ENCODE results near the gene CANX. TPM values are rescaled to one million over a fixed set of nuclear protein-coding genes. Genes with fewer than 3 reads are reported as not detected.

The CANX gene
- total and polyA plus RNA-seq, 2 of the 13 experiments (the other 11 are each of a cell fraction or from before 2014, with no cell fraction given), result 477 to 680 TPM

DNA sequence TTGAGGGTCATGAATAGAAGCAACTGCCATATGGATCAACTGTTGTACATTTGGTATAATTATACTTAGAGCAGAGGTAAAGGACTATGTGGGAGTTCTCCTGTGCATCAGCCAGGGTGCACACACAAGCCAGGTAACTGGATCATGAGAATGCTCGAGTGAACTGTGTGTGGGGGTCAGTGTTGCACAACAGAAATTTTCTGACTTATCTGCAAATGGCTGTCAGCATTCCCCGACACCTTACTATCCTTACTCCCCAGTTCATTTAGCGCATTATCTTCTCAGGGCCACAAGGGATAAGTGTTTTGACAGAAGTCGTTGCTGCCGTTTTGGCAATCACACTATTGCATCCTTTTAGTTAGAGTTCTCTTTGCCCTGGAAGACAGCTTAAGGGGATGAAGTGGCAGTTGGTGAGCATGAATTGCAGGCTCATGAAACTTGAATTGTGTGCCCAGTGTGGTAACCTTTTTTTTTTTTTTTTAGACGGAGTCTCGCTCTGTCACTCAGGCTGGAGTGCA is 1.7 kb downstream of the CANX start (continued):
- no peak for TF ChIP-seq ZBTB3 (CRISPR knock-in tag; IDR thresholded peaks at IDR 0.05; ENCODE audit: borderline replicate concordance, low read depth)
- no peak for TF ChIP-seq STAT5B (CRISPR knock-in tag; IDR thresholded peaks at IDR 0.05)
- TF ChIP-seq SETDB1 (CRISPR knock-in tag; IDR thresholded peaks at IDR 0.05; ENCODE audit: borderline replicate concordance), result no peak
- TF ChIP-seq MEIS2 (CRISPR knock-in tag; IDR thresholded peaks at IDR 0.05), result 0 out of 2 replicates have a peak, but pooled peaks have one; percentile 33
- TF ChIP-seq, protein P1, sequence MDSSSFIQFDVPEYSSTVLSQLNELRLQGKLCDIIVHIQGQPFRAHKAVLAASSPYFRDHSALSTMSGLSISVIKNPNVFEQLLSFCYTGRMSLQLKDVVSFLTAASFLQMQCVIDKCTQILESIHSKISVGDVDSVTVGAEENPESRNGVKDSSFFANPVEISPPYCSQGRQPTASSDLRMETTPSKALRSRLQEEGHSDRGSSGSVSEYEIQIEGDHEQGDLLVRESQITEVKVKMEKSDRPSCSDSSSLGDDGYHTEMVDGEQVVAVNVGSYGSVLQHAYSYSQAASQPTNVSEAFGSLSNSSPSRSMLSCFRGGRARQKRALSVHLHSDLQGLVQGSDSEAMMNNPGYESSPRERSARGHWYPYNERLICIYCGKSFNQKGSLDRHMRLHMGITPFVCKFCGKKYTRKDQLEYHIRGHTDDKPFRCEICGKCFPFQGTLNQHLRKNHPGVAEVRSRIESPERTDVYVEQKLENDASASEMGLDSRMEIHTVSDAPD (CRISPR knock-in tag; IDR thresholded peaks at IDR 0.05), result no peak
- no peak for TF ChIP-seq BCL6 (CRISPR knock-in tag; IDR thresholded peaks at IDR 0.05)
- TF ChIP-seq ZNF747 (CRISPR knock-in tag; IDR thresholded peaks at IDR 0.05; ENCODE audit: borderline replicate concordance), result no peak
- TF ChIP-seq RARA (CRISPR knock-in tag; IDR thresholded peaks at IDR 0.05), result peak; percentile 60
- no peak for TF ChIP-seq KDM1A (CRISPR knock-in tag; IDR thresholded peaks at IDR 0.05)
- no peak for TF ChIP-seq HIVEP1 (CRISPR knock-in tag; IDR thresholded peaks at IDR 0.05)
- TF ChIP-seq SAP130 (CRISPR knock-in tag; IDR thresholded peaks at IDR 0.05; ENCODE audit: low read depth), result peak; percentile 72; the same call in 1 of the 2 replicates
- no peak for TF ChIP-seq ATRX (CRISPR knock-in tag; IDR thresholded peaks at IDR 0.05; ENCODE audit: borderline replicate concordance)
- TF ChIP-seq, protein P2, sequence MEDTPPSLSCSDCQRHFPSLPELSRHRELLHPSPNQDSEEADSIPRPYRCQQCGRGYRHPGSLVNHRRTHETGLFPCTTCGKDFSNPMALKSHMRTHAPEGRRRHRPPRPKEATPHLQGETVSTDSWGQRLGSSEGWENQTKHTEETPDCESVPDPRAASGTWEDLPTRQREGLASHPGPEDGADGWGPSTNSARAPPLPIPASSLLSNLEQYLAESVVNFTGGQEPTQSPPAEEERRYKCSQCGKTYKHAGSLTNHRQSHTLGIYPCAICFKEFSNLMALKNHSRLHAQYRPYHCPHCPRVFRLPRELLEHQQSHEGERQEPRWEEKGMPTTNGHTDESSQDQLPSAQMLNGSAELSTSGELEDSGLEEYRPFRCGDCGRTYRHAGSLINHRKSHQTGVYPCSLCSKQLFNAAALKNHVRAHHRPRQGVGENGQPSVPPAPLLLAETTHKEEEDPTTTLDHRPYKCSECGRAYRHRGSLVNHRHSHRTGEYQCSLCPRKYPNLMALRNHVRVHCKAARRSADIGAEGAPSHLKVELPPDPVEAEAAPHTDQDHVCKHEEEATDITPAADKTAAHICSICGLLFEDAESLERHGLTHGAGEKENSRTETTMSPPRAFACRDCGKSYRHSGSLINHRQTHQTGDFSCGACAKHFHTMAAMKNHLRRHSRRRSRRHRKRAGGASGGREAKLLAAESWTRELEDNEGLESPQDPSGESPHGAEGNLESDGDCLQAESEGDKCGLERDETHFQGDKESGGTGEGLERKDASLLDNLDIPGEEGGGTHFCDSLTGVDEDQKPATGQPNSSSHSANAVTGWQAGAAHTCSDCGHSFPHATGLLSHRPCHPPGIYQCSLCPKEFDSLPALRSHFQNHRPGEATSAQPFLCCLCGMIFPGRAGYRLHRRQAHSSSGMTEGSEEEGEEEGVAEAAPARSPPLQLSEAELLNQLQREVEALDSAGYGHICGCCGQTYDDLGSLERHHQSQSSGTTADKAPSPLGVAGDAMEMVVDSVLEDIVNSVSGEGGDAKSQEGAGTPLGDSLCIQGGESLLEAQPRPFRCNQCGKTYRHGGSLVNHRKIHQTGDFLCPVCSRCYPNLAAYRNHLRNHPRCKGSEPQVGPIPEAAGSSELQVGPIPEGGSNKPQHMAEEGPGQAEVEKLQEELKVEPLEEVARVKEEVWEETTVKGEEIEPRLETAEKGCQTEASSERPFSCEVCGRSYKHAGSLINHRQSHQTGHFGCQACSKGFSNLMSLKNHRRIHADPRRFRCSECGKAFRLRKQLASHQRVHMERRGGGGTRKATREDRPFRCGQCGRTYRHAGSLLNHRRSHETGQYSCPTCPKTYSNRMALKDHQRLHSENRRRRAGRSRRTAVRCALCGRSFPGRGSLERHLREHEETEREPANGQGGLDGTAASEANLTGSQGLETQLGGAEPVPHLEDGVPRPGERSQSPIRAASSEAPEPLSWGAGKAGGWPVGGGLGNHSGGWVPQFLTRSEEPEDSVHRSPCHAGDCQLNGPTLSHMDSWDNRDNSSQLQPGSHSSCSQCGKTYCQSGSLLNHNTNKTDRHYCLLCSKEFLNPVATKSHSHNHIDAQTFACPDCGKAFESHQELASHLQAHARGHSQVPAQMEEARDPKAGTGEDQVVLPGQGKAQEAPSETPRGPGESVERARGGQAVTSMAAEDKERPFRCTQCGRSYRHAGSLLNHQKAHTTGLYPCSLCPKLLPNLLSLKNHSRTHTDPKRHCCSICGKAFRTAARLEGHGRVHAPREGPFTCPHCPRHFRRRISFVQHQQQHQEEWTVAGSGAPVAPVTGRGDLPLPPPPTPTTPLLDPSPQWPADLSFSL (CRISPR knock-in tag; IDR thresholded peaks at IDR 0.05), result no peak
- no peak for TF ChIP-seq ZFYVE20 (CRISPR knock-in tag; IDR thresholded peaks at IDR 0.05; ENCODE audit: borderline replicate concordance, low read depth)
- peak; percentile 44; the same call in 1 of the 2 replicates for TF ChIP-seq RBFOX2 (IDR thresholded peaks at IDR 0.05; ENCODE audit: low read depth, low read length)
- no peak for TF ChIP-seq SIX1 (CRISPR knock-in tag; IDR thresholded peaks at IDR 0.05; ENCODE audit: borderline replicate concordance)
- TF ChIP-seq EED (CRISPR knock-in tag; IDR thresholded peaks at IDR 0.05), result no peak
- 0 out of 2 replicates have a peak, but pooled peaks have one; percentile 14 for TF ChIP-seq RXRB (CRISPR knock-in tag; IDR thresholded peaks at IDR 0.05; ENCODE audit: borderline replicate concordance)
- no peak for TF ChIP-seq ZNF253 (CRISPR knock-in tag; IDR thresholded peaks at IDR 0.05; ENCODE audit: borderline replicate concordance)
- no peak for TF ChIP-seq ASH2L (IDR thresholded peaks at IDR 0.05; ENCODE audit: insufficient read length, low read depth, low read length)
- TF ChIP-seq HDAC6 (IDR thresholded peaks at IDR 0.05; ENCODE audit: low read depth, low read length), result no peak

Measured in HepG2 (cell line).